Measurements from ENCODE around the gene ADD2. TPM values are rescaled to one million over a fixed set of nuclear protein-coding genes. Genes with fewer than 3 reads are reported as not detected.

The ADD2 gene
- total and polyA plus RNA-seq, 2 experiments from 2014 or later: 34.6 to 223 TPM

GRCh38 chr2:70735071-70735470, 32.9 kb downstream of the ADD2 start:
- DNase-seq (ENCODE audit: low spot score): no peak
- H3K27ac Mint-ChIP-seq: peak overlapping the region; percentile 91

GRCh38 chr2:70733646-70734180, 34.3 kb downstream of the ADD2 start:
- Histone ChIP-seq H3K4me1 (ENCODE audit: insufficient read depth) (peaks cover 85% of the 10 kb centered on the region), H3K27ac (ENCODE audit: low read depth) (peak overlapping the region; percentile 68), H3K79me2 (replicated peaks; ENCODE audit: insufficient read depth) (peaks cover 89% of the 10 kb centered on the region), H3K4me3 (peak overlapping the region; percentile 37), H3K27me3 (ENCODE audit: insufficient read depth) (no peaks in the 10 kb centered on the region), H3F3A (replicated peaks; ENCODE audit: low read depth) (peaks cover 19% of the 10 kb centered on the region; the same call in 1 of the 2 replicates), H4K20me1 (replicated peaks; ENCODE audit: insufficient read depth) (peaks cover 44% of the 10 kb centered on the region), H3K9me2 (ENCODE audit: insufficient read depth) (no peaks in the 10 kb centered on the region), H3K4me2 (peak overlapping the region; percentile 61), H2AFZ (no peak overlapping the region), H3K36me3 (ENCODE audit: insufficient read depth) (no peaks in the 10 kb centered on the region; the same call in 1 of the 2 replicates)
- Mint-ChIP-seq H3K36me3 (ENCODE audit: low read depth) (peaks cover 10% of the 10 kb centered on the region), H3K4me3 (peak overlapping the region; percentile 59), H3K4me1 (peaks cover 87% of the 10 kb centered on the region), H3K27ac (peak overlapping the region; percentile 83), H3K27me3 (ENCODE audit: insufficient read depth, low read depth, poor library complexity) (peaks cover 12% of the 10 kb centered on the region), H3K9me3 (no peaks in the 10 kb centered on the region)
- DNase-seq (ENCODE audit: low spot score) (peak; percentile 48), ATAC-seq (peak; percentile 51)
- TF ChIP-seq ZNF114 (CRISPR knock-in tag; IDR thresholded peaks at IDR 0.05) (no peak), ZNF331 (CRISPR knock-in tag; IDR thresholded peaks at IDR 0.05; ENCODE audit: low read depth) (no peak), EZH2phosphoT487 (IDR thresholded peaks at IDR 0.05; ENCODE audit: unreplicated experiment) (no peak), REST (IDR thresholded peaks at IDR 0.05; ENCODE audit: unreplicated experiment) (no peak), JUNB (IDR thresholded peaks at IDR 0.05; ENCODE audit: unreplicated experiment) (no peak), CTCF (conservative IDR thresholded peaks at IDR 0.05; ENCODE audit: low read depth in 2 of 2) (no peak)

More at GRCh38 chr2:70735071-70735470, 32.9 kb downstream of the ADD2 start:
- H3K36me3 Mint-ChIP-seq (ENCODE audit: low read depth): peaks cover 8% of the 10 kb centered on the region; the same call in 2 of the 3 replicates
- H2AFZ ChIP-seq: no peak overlapping the region
- H3K4me3 ChIP-seq: peak overlapping the region; percentile 37
- H3K4me2 ChIP-seq: peak overlapping the region; percentile 61
- H3F3A ChIP-seq (replicated peaks; ENCODE audit: low read depth): peaks cover 19% of the 10 kb centered on the region; the same call in 1 of the 2 replicates
- no peaks in the 10 kb centered on the region for H3K9me3 Mint-ChIP-seq
- no peaks in the 10 kb centered on the region; the same call in 1 of the 2 replicates for H3K36me3 ChIP-seq (ENCODE audit: insufficient read depth)
- H3K4me1 Mint-ChIP-seq: peaks cover 79% of the 10 kb centered on the region
- ATAC-seq: no peak; the same call in 2 of the 3 replicates
- no peaks in the 10 kb centered on the region for H3K27me3 ChIP-seq (ENCODE audit: insufficient read depth)
- H3K4me3 Mint-ChIP-seq: peak overlapping the region; percentile 61
- peak overlapping the region; percentile 68 for H3K27ac ChIP-seq (ENCODE audit: low read depth)
- H3K79me2 ChIP-seq (replicated peaks; ENCODE audit: insufficient read depth): peaks cover 89% of the 10 kb centered on the region
- no peak for TF ChIP-seq CTCF (conservative IDR thresholded peaks at IDR 0.05; ENCODE audit: low read depth in 2 of 2)
- TF ChIP-seq NANOG (IDR thresholded peaks at IDR 0.05; ENCODE audit: borderline replicate concordance): 0 out of 2 replicates have a peak, but pooled peaks have one; percentile 8
- H3K4me1 ChIP-seq (ENCODE audit: insufficient read depth): peaks cover 74% of the 10 kb centered on the region
- H4K20me1 ChIP-seq (replicated peaks; ENCODE audit: insufficient read depth): peaks cover 44% of the 10 kb centered on the region
- H3K9me2 ChIP-seq (ENCODE audit: insufficient read depth): no peaks in the 10 kb centered on the region
- H3K27me3 Mint-ChIP-seq (ENCODE audit: insufficient read depth, low read depth, poor library complexity): peaks cover 9% of the 10 kb centered on the region

Data from GM23338 (cell line).